Astrocyte of the cerebellum (primary cell): ENCODE results near the gene BST1.

Experiments
- DNase-seq: peaks from one replicate; pipeline ENCODE4 v3.0.0-alpha.2; 2011; ENCODE audit warnings: low read depth
- H3K4me3 ChIP-seq: 2 replicates; pipeline ENCODE4 v1.5.1; 2011; ENCODE audit warnings: mild to moderate bottlenecking, low read depth, low read length, moderate library complexity
- CTCF ChIP-seq: IDR thresholded peaks from 2 replicates; pipeline ENCODE4 v1.5.1; 2012; ENCODE audit warnings: low read length, low read depth, moderate library complexity, mild to moderate bottlenecking; ENCODE audit errors: missing control alignments
- in situ Hi-C: cut with HindIII; loops from 2 replicates; pipeline ENCODE4 v1.10.0; 2017; ENCODE audit warnings: low sequenced_read_pairs

BST1 gene

GRCh38 chr4:15690020-15690809, 12.7 kb upstream of the BST1 start:
- DNase-seq, result peak; percentile 94
- H3K4me3 ChIP-seq, result no peak overlapping the region
- TF ChIP-seq CTCF, result no peak
- in situ Hi-C loops, result loop anchor here (5.0 kb wide), 1 partner anchor 42 kb away; no protein-coding TSS in a partner anchor

GRCh38 chr4:15691346-15692135, 11.3 kb upstream of the BST1 start:
- TF ChIP-seq CTCF, result no peak
- no peak for DNase-seq
- H3K4me3 ChIP-seq, result no peak overlapping the region
- in situ Hi-C loops, result loop anchor here (5.0 kb wide), 1 partner anchor 41 kb away; no protein-coding TSS in a partner anchor

- in situ Hi-C loops, result loop anchor here (5.0 kb wide), 1 partner anchor 40 kb away; no protein-coding TSS in a partner anchor
- no peak for DNase-seq
- H3K4me3 ChIP-seq, result no peak overlapping the region
- TF ChIP-seq CTCF, result no peak
These were observed 10.3 kb upstream of the BST1 start for GRCh38 chr4:15692602-15693001.

GRCh38 chr4:15694431-15694830, 8.4 kb upstream of the BST1 start:
- peak; percentile 44 for DNase-seq
- in situ Hi-C loops, result loop anchor here (5.0 kb wide), 1 partner anchor 38 kb away; no protein-coding TSS in a partner anchor
- TF ChIP-seq CTCF, result no peak
- no peak overlapping the region for H3K4me3 ChIP-seq

- peak; percentile 100 for DNase-seq
- in situ Hi-C loops, result no loop called here
- TF ChIP-seq CTCF, result no peak
- H3K4me3 ChIP-seq, result no peak overlapping the region
These were observed 7.6 kb upstream of the BST1 start for GRCh38 chr4:15695240-15695699.

GRCh38 chr4:15695729-15696128, 7.1 kb upstream of the BST1 start:
- in situ Hi-C loops, result no loop called here
- H3K4me3 ChIP-seq, result no peak overlapping the region
- no peak for TF ChIP-seq CTCF
- DNase-seq, result no peak
